HCT116 (cell line): ENCODE results near the gene RAB31.

Experiments used
- CTCF ChIP-seq, 3 experiments: fragments of 200-600 bp in 1 of 3; sonication (generic) in 1 of 3; IDR thresholded peaks in 2 of 3; conservative IDR thresholded peaks in 1 of 3; 2 replicates each; pipeline ENCODE4 v1.5.1; 2012 to 2017; ENCODE audit warnings: low read depth in 2 of 3, low read length in 2 of 3, antibody characterized with exemption in 1 of 3, borderline replicate concordance in 1 of 3, control low read depth in 1 of 3, mild to moderate bottlenecking in 1 of 3, mixed read lengths in 1 of 3, mixed run types in 1 of 3, moderate library complexity in 1 of 3; ENCODE audit not compliant: insufficient read depth in 1 of 3
- EZH2 ChIP-seq: fragments of 200-600 bp; sonication (generic); IDR thresholded peaks from 2 replicates; pipeline ENCODE4 v1.6.1; 2017; ENCODE audit warnings: antibody characterized with exemption, mixed run types
- POLR2A ChIP-seq: IDR thresholded peaks from 2 replicates; pipeline ENCODE4 v1.7.0; 2011; ENCODE audit warnings: borderline replicate concordance; ENCODE audit not compliant: insufficient read depth, insufficient read length; ENCODE audit errors: extremely low read depth
- POLR2AphosphoS5 ChIP-seq: IDR thresholded peaks from 2 replicates; pipeline ENCODE4 v1.6.1; 2011; ENCODE audit warnings: mild to moderate bottlenecking, low read depth, low read length, moderate library complexity
- REST ChIP-seq: IDR thresholded peaks from 2 replicates; pipeline ENCODE4 v1.6.1; 2012; ENCODE audit warnings: low read depth
- SIN3A ChIP-seq: IDR thresholded peaks from 2 replicates; pipeline ENCODE4 v1.6.1; 2012; ENCODE audit warnings: low read depth

- no peak for TF ChIP-seq POLR2A
- TF ChIP-seq SIN3A: no peak
- no peak for TF ChIP-seq CTCF (IDR thresholded peaks at IDR 0.05 in 2 of 3, conservative IDR thresholded peaks at IDR 0.05 in 1 of 3; ENCODE audit: borderline replicate concordance in 1 of 3, insufficient read depth in 1 of 3, low read depth in 2 of 3, low read length in 2 of 3)
- TF ChIP-seq REST: no peak
- TF ChIP-seq POLR2AphosphoS5: no peak
- no peak for TF ChIP-seq EZH2
These were observed 147.6 kb downstream of the RAB31 start for GRCh38 chr18:9855681-9856080.
